GM21390 (cell line): ENCODE measurements around the gene SOAT2.
"Not testable (repeated sequence)": the region's sequence is repeated elsewhere in the genome, so short reads cannot be mapped to it uniquely, and the experiment has no call there.

Experiments used
- ATAC-seq: cut with Tn5 transposase; IDR thresholded peaks from one replicate; pipeline ENCODE4 v1.9.1; 2021; ENCODE audit not compliant: unreplicated experiment

Gene SOAT2

DNA sequence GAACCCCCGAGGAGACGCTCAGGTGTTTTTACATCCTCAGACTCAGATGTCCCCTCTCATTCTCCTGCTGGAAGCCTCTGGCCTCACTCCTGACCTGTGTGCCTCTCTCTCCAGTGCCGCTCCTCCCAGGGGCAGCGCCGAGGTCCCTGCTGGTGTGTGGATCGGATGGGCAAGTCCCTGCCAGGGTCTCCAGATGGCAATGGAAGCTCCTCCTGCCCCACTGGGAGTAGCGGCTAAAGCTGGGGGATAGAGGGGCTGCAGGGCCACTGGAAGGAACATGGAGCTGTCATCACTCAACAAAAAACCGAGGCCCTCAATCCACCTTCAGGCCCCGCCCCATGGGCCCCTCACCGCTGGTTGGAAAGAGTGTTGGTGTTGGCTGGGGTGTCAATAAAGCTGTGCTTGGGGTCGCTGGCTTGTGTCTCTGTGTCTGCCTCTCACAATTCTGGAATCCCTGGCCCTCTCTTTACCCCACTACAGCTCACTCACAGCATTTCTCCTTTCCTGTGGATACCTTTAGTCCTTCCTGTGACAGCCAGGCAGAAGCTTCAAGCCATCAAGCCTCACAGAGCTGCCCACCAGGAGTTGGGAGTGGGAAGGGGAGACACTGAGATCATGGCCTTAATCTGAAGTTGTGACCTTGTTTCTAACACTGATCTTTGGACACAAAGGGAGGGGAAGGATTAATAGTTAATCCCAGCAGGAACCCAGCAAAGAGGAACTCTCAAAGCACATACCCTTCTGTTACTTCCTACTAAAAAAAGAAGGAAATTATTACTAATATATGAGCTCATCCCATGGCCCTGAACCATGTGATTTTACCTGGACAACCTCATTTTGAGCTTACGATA, 1.1 kb upstream of the SOAT2 start:
- ATAC-seq: no peak

DNA sequence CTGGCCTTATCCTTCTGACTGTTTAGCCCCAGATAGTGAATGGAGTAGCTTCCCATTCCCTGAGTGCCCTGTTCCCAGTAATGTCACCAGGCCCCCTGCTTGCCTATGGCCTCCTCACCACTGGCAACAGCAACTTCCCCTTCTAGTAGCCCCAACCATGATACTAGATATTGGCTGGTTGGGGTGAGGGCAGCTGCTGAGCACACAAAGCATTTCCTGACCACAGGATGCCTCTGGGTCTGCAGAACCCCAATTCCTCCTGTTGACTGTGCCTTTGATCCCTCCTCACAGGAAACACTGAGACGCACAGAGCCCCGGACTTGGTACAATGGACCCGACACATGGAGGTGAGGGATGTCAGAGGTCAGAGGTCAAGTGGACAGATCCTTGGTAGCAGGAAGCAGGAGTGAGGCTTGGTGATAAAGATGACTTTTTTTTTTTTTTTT, 597 bp downstream of the SOAT2 start:
- ATAC-seq: no peak

DNA sequence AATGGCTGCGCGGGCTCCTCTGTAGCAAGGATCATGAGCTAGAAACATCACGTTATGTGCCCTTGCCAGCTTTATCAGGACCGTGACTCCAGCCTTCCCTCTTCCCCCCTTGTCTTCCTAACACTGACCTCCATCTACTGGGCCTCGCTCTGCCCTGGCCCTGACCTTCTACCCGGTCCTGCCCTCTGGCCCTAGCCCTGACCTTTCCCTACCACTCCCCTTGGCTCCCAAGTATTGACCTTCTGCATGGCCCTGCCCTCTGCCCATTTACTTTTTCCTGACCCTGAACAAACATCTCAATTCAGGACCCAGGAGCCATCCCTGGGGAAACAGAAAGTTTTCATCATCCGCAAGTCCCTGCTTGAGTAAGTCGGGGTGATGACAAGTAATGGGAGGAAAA, 2.0 kb downstream of the SOAT2 start:
- ATAC-seq: no peak

DNA sequence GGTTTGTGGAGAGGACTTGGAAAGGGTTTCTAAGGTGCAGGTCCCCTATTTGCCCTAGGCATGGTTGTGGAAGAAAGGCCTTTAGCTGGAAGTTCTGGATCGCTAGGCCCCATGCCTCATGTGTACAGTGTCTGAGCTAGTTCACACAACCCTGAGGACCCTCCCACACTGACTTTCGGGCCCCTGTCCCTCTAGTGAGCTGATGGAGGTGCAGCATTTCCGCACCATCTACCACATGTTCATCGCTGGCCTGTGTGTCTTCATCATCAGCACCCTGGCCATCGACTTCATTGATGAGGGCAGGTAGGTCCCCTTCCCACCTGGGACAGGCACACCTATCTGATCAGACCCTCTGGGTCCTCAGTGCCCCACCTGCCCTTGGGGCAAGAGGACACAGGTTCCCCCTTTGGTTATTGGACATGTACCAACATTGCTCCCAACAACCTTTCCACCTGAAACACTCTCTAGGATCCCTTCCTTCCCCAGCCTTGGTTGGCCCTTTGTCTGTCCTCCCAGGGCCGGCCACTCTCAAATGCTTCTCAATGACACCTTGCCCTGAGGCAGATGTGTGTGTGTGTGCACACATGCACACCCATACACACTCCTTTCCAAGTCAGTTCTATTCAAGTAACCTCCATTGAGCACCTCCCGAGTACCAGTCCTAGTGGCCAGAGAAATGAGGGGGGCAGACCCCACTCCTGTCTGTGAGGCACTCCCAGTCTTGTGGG, 2.6 kb downstream of the SOAT2 start:
- no peak for ATAC-seq

DNA sequence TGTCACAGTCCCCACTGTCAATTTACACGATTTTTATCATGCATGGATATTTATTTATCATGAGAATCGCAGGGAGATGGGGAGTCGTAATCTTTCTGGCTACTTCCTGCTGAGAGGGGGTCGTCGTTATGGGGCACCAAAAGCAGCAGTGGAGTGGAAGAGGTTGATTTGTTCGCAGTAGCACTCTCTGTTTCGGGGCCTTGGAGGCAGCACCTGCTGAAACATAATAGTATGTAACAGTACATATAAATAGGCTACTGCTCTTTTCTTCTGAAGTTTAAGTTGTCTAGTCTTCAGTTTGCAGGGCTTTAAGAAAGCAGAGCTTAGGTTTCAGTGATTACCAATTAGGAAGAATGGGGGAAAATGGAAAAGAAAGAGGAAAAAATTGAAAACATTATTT, 3.8 kb downstream of the SOAT2 start:
- ATAC-seq: no peak

DNA sequence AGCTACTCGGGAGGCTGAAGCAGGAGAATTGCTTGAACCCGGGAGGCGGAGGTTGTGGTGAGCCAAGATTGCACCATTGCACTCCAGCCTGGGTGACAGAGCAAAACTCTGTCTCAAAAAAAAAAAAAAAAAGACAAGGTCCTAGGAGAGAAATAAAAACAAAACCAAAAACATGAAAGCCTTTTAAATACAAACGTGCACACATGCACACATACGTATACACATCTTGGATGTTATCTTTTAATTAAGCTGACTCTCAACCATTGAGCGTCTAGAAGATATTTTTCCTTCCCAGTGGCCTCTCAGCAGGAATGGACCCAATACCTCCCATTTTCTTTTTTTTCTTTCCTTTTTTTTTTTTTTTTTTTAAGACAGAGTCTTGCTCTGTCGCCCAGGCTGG, 9.1 kb downstream of the SOAT2 start:
- ATAC-seq: not testable (repeated sequence)

DNA sequence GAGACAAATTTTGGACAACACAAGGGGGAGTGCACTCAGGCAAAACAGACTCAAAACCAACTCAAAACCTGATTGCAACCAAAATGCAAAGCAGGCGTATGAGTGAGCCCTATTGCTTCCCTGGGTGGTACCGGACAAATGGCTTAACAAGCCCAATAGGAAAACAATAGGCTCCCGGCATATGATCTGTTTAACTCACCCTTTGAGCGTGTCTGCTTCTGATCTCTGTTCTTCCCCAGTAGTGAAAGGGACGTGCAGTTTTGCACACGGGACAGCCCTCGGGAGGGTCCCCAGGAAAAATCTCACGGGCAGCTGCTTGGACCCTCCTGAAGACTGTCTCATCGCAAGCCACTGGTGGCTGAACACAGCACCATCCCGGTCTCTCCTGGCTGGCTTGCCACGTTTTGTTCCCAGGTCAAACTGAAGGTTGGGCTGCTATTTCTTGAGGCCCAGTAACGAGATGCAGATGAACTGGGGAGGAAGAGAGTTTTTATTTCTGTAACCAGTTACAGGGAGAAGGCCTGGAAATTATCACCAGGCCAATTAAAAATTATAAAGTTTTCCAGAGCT, 9.9 kb downstream of the SOAT2 start:
- no peak for ATAC-seq

DNA sequence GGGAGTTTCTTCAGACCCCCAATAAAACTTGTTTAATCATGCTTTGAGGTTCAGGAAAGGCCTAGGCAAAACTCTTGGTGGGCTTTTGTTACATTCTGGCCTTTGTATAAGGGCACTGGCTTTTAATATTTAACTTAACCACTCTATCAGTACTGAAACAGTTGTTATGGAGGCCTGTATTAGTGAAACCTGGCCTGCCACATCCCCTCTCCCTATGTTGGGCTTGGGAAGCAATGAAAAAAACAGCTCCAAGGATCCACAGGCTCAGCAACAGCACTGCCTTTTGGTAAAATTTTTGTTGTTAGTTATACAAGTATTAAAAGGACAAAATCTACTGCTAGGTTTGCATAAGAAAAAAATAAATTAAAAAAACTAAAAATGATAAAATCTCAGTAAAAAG, 10.7 kb downstream of the SOAT2 start:
- ATAC-seq: no peak

DNA sequence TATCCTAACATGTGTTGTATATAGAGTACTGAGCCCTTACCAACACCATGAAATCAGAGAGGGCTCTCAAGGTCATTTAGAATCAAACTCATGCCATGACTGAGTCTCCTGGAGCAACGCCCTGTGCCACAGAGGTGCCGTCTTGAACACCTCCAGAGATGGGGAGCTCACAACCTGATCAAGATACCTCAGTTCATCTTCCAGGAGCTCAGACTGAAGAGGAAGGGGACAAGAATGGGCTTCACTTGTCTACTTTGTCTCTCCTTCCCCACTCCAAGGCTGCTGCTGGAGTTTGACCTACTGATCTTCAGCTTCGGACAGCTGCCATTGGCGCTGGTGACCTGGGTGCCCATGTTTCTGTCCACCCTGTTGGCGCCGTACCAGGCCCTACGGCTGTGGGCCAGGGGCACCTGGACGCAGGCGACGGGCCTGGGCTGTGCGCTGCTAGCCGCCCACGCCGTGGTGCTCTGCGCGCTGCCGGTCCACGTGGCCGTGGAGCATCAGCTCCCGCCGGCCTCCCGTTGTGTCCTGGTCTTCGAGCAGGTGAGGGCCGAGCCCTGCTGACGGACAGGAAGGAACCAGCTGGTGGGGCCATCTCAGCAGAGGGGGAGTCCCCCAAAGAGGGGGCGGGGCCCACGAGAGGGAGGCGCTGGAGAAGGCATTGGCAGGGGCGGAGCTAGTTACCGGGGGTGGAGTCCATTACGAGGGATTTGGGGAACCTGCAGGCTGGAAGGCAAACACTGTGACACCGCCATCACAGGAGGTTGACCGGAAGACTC, 12.0 kb downstream of the SOAT2 start:
- ATAC-seq: no peak

DNA sequence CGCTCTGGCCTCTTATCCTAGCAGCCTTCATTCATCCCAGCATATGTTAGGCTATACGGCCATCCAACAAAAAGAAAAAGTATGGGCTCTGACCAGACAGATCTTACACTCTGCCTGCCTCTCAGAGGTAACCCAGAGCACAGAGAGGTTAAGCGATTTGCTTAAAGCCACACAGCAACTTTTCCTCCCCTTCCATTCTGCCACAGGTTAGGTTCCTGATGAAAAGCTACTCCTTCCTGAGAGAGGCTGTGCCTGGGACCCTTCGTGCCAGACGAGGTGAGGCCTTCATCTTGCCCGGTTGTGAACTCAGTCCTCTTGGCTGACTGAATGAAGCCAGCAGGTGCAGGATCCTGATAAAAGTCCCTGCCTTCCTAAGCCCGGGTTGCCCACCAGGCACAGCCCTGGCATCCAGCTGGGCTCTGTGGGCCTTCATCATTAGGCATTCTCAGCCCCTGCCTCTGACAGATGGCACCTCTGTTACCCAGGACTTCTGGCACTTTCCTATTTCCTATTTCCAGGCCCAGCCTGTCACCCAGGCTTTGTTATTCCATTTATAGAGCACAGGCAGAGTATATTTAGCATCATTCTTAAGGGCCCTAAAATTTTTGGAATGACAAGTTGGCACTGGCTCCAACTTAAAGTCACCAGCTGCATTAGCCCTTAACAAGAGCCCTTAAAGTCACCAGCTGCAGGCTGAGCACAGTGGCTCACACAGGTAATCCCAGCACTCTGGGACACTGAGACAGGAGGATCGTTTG, 12.8 kb downstream of the SOAT2 start:
- ATAC-seq: no peak

DNA sequence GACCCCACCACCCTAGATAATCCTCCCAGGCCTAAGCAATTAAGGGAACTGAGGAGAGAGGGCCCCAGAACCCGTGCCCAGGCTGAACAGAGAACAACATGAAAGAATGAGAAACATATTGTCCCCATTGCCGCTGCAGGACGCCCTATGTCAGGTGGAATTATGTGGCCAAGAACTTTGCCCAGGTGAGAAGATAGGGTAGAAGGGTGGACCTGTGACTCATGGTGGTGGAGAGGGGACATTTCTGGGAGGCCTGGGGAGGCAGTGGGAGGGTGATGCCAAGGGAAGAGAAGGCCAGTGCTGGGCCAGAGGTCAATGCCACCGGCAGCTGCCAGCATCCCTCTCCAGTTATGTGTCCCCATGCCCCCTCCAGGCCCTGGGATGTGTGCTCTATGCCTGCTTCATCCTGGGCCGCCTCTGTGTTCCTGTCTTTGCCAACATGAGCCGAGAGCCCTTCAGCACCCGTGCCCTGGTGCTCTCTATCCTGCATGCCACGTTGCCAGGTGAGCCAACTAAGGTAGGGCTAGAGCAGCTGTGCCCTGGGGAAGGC, 15.5 kb downstream of the SOAT2 start:
- no peak for ATAC-seq

DNA sequence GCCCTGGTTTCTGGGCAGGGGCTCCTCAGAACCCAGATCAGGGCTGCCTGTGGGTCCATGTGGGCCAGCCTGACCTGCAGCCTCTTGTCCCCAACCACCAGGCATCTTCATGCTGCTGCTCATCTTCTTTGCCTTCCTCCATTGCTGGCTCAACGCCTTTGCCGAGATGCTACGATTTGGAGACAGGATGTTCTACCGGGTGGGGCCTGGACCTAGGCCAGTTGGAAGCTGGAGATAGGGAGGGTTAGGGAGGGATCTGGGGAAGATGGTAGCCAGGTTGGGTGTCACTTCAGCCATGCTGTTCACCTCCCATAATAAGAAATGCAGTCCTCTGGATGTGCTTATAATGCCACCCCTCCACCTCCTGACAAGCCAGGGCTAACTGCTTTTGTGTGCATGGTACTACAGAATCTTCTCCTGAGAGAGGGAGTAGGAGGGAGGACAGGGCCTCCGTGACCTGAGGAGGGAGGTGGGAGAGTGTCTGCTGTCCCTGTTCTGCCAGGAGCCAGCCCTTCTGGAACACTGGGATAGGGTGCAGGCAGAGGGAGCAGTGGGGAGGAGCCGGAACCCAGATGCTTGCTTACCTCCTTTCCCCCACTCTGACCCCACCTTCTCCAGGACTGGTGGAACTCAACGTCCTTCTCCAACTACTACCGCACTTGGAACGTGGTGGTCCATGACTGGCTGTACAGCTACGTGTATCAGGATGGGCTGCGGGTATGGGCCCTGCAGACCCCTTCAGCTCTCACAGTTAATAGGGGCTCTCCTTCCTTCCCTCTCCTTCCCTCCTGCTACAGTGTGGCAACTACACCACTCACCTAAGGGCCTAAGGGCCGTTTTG, 17.6 kb downstream of the SOAT2 start:
- no peak for ATAC-seq

DNA sequence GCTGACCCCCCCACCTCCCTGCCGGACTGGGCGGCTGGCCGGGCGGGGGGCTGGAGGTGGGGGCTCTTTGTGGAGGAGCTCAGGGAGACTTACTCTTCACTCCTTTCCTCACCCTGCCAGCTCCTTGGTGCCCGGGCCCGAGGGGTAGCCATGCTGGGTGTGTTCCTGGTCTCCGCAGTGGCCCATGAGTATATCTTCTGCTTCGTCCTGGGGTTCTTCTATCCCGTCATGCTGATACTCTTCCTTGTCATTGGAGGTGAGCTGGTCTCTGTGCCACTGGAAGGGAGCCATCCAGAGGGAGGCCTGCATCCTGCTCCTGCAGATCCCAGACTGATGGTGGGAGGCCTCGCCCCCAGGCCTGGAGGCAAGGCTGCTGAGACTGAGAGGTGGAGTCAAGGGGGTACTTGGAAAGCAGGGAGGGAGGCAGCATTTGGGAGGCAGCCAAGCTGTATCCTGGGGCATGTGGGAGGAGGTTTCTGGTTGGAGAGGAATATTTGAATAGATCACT, 19.7 kb downstream of the SOAT2 start:
- no peak for ATAC-seq

DNA sequence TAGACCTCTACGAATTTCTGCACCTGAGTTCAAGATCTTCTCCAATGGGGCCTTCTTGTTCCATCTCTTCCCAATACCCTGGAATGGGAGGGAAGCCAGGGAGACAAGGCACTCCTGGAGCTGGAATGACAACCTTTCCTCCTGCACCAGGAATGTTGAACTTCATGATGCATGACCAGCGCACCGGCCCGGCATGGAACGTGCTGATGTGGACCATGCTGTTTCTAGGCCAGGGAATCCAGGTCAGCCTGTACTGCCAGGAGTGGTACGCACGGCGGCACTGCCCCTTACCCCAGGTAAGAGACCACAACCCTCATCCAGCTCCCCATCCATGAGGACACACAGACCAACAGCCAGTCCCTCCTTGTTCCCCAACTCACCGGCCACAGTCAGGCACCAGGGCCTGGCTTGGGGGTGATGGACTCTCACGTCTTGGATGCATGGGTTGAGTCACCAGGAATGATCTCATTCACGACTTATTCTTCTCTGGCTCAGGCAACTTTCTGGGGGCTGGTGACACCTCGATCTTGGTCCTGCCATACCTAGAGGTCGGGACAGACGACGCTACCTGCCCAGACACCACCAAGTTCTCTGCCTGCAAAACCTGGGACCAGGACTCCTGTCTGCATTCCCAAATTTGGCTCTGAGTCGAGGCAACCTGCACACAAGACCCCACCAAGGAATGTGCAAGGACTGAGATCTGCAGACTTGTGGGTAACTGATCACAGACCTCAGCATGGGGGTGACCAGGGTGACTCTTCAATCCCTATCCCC, 20.5 kb downstream of the SOAT2 start:
- no peak for ATAC-seq

DNA sequence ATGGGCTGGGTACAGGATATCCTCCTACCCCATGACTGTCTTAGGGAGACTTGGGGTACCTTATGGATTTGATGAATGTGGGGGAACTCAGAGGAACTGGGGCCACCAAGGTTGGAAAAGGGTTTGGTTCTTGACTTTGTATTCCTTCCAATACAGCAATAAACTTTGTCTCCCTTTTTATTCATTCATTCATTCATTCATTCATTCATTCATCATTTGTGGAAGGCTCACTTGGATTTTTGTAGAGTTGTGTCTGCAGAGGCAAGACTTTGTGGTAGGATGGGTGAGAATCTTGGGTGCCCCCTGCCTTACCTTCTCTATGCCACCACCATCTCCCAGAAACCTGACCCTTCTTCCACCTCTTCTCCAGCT, 21.1 kb downstream of the SOAT2 start:
- no peak for ATAC-seq

DNA sequence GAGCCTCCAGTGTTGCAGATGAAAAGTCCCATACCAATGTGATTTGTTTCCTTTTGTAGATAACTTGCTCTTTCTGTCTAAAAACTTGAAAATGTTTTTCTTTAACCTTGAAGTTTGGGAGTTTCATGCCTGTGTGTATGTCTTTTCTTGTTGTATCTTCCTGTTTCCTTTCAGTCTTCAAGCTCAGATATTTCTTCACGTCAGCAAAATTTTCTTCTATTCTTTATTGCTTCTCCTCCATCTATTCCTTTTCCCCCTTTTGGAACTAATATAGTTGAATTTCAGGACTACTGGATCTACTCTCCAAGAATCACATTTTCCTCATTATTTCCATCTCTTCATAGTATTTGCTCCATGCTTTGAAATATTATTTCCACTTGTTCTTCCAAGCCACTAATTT, 23.9 kb downstream of the SOAT2 start:
- ATAC-seq: no peak

DNA sequence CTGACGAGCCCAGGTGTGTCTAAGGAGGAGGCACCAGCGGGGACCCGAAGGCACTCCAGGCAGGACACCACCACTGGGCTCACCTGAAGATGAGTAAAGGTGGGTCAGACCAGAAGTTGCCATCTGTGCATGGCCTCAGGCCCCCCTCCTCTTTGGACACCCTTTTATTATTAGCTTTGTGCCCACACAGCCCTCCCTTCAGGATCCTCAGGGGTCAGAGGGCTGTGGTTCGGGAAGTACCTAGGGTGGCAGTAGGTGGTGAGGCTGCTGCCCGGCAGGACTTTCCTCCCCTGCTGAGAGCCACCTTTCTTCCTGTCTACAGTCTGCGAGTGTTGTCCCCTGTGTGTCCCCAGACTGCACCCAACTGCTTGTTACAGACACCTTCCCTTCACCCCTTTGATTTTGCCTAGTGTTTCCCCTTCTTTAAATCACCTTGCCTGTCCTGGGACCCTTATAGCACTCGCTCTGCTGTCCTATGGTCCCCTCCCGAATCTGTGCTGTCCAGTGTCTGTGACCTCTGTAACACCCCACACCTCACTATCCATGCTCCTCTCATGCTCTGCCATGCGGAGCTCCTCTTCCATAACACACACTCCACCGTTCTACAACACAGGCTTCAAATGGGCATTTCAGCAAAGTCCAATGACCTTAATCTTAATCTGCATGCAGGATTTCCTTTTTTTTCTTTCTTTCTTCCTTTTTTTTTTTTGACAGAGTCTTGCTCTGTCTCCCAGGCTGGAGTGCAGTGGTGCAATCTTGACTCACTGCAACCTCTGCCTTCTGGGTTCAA, 25.7 kb downstream of the SOAT2 start:
- ATAC-seq: no peak

DNA sequence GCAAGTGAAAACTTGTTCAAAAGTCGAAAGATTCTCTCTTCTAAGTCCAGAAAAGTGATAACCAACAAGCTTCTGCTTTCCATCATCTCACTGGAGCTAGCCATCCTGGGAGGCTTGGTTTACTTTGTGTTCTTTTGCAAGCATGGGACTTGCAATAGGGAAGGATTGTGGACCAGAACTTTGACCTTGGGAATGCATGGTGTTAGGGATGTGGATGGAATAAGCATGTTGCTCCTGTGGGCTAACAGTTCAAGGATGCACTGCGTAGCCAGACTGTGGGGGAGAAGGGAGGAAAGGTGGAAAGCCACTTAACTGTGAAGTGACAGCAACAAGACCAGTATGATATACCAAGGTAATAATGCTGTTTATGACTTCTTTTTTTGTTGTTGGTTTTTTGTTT, 28.6 kb downstream of the SOAT2 start:
- ATAC-seq: no peak
